Mesenchymal stem cell (in vitro differentiated cells and primary cell): Measurements from ENCODE around the gene TGM2.

Experiments
- DNase-seq: peaks from one replicate; pipeline ENCODE4 v3.0.0-alpha.2; 2013
- H2AFZ ChIP-seq: one replicate; pipeline ENCODE4 v1.6.1; 2013; ENCODE audit warnings: low read depth, mild to moderate bottlenecking, control low read depth, inconsistent platforms, low read length, moderate library complexity
- H2AK5ac ChIP-seq: 2 replicates; pipeline ENCODE4 v1.6.1; 2013; ENCODE audit warnings: low read length, moderate library complexity, mild to moderate bottlenecking, inconsistent platforms; ENCODE audit not compliant: severe bottlenecking
- H2BK120ac ChIP-seq: one replicate; pipeline ENCODE4 v1.6.1; 2013; ENCODE audit warnings: low read depth, mild to moderate bottlenecking, inconsistent platforms, low read length, moderate library complexity
- H2BK12ac ChIP-seq, 2 experiments: one replicate each; pipeline ENCODE4 v1.6.1; 2013; ENCODE audit warnings: inconsistent platforms in 2 of 2, low read length in 2 of 2, mild to moderate bottlenecking in 2 of 2, moderate library complexity in 2 of 2, control low read depth in 1 of 2
- H2BK15ac ChIP-seq: one replicate; pipeline ENCODE4 v1.6.1; 2013; ENCODE audit warnings: mild to moderate bottlenecking, low read depth, inconsistent platforms; ENCODE audit not compliant: poor library complexity, severe bottlenecking
- H2BK5ac ChIP-seq: 2 replicates; pipeline ENCODE4 v1.6.1; 2013; ENCODE audit warnings: low read depth, mild to moderate bottlenecking, low read length, control low read depth, inconsistent platforms; ENCODE audit not compliant: poor library complexity, severe bottlenecking
- H3K14ac ChIP-seq, 2 experiments: one replicate each; pipeline ENCODE4 v1.6.1; 2013; ENCODE audit warnings: inconsistent platforms in 2 of 2, low read length in 2 of 2, control low read depth in 1 of 2, mild to moderate bottlenecking in 1 of 2, moderate library complexity in 1 of 2
- H3K18ac ChIP-seq, 2 experiments: one replicate each; pipeline ENCODE4 v1.6.1; 2013; ENCODE audit warnings: inconsistent platforms in 2 of 2, low read length in 2 of 2, control low read depth in 1 of 2, low read depth in 1 of 2, mild to moderate bottlenecking in 1 of 2
- H3K23ac ChIP-seq, 2 experiments: one replicate each; pipeline ENCODE4 v1.6.1; 2013; ENCODE audit warnings: inconsistent platforms in 2 of 2, low read length in 2 of 2, mild to moderate bottlenecking in 2 of 2, moderate library complexity in 2 of 2, control low read depth in 1 of 2
- H3K27ac ChIP-seq: 2 replicates; pipeline ENCODE4 v1.5.1; 2013; ENCODE audit warnings: mild to moderate bottlenecking, moderate library complexity, low read length, control low read depth, inconsistent platforms; ENCODE audit not compliant: poor library complexity, severe bottlenecking
- H3K27me3 ChIP-seq, 2 experiments: 2 replicates each; pipeline versions ENCODE4 v1.6.1 to v1.7.0; 2013; ENCODE audit warnings: low read length in 2 of 2, mild to moderate bottlenecking in 2 of 2, moderate library complexity in 2 of 2, control low read depth in 1 of 2, inconsistent platforms in 1 of 2; ENCODE audit not compliant: control insufficient read depth in 1 of 2, insufficient read depth in 1 of 2
- H3K36me3 ChIP-seq, 2 experiments: 2 replicates each; pipeline versions ENCODE4 v1.6.1 to v1.7.0; 2013; ENCODE audit warnings: low read length in 2 of 2, control low read depth in 1 of 2, inconsistent platforms in 1 of 2, low read depth in 1 of 2, mild to moderate bottlenecking in 1 of 2; ENCODE audit not compliant: insufficient read depth in 2 of 2, control insufficient read depth in 1 of 2
- H3K4ac ChIP-seq, 2 experiments: one replicate each; pipeline ENCODE4 v1.6.1; 2013; ENCODE audit warnings: inconsistent platforms in 2 of 2, low read length in 2 of 2, mild to moderate bottlenecking in 2 of 2, moderate library complexity in 2 of 2, control low read depth in 1 of 2, low read depth in 1 of 2
- H3K4me1 ChIP-seq: 2 replicates; pipeline ENCODE4 v1.6.1; 2013; ENCODE audit warnings: low read depth, low read length, control low read depth; ENCODE audit not compliant: control insufficient read depth, insufficient read depth
- H3K4me2 ChIP-seq: 2 replicates; pipeline ENCODE4 v1.6.1; 2013; ENCODE audit warnings: low read length, mild to moderate bottlenecking, inconsistent platforms; ENCODE audit not compliant: poor library complexity, severe bottlenecking
- H3K4me3 ChIP-seq, 2 experiments: 2 replicates each; pipeline versions ENCODE4 v1.5.1 to v1.7.0; 2013; ENCODE audit warnings: low read length in 2 of 2, mild to moderate bottlenecking in 2 of 2, control low read depth in 1 of 2, low read depth in 1 of 2; ENCODE audit not compliant: insufficient read depth in 1 of 2
- H3K79me1 ChIP-seq: replicated peaks from 2 replicates; pipeline ENCODE4 v1.6.1; 2013; ENCODE audit warnings: mild to moderate bottlenecking, control low read depth, low read length, inconsistent platforms; ENCODE audit not compliant: poor library complexity, severe bottlenecking
- H3K9ac ChIP-seq: 2 replicates; pipeline ENCODE4 v1.7.0; 2013; ENCODE audit warnings: mild to moderate bottlenecking, low read length, moderate library complexity
- H3K9me3 ChIP-seq: 2 replicates; pipeline ENCODE4 v1.7.0; 2013; ENCODE audit warnings: mild to moderate bottlenecking, low read length; ENCODE audit not compliant: control insufficient read depth
- H4K8ac ChIP-seq: one replicate; pipeline ENCODE4 v1.6.1; 2013; ENCODE audit warnings: inconsistent platforms, mild to moderate bottlenecking, low read length, moderate library complexity
- H4K91ac ChIP-seq: one replicate; pipeline ENCODE4 v1.6.1; 2013; ENCODE audit warnings: mild to moderate bottlenecking, low read length, inconsistent platforms
- WGBS: methylation state at CpG from one replicate; pipeline ENCODE4 v1.1.7; 2013; ENCODE audit warnings: mixed read lengths; 5-methylcytosine and 5-hydroxymethylcytosine counted together

The TGM2 gene

DNA sequence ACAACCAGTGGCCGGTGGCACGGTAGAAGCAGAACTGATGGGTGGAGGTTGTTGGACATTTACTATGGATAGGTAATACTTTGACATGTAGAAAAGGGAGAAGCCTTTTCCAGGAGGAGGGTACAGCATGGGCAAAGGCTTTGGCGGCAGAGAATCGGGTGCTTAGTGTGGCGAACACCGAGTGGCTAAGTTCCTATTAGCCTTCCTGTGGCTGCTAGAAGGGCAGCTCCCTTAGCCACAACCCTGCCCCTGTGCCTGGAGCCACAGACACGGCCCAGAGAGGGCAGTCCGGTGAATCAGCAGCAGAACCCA lies 37.9 kb upstream of the TGM2 start:
- Histone ChIP-seq H3K4me1 (peaks cover 4% of the 10 kb centered on the region), H2BK15ac (no peak overlapping the region), H4K8ac (no peak overlapping the region), H3K27me3 (peaks cover 0 to 6% of the 10 kb centered on the region in 2 experiments), H2AK5ac (no peak overlapping the region), H3K4me2 (no peak overlapping the region), H3K36me3 (no peaks in the 10 kb centered on the region), H3K4ac (no peak overlapping the region), H3K23ac (no peak overlapping the region), H3K27ac (no peak overlapping the region), H3K79me1 (no peaks in the 10 kb centered on the region), H2BK12ac (no peak overlapping the region), H3K14ac (no peak overlapping the region), H3K4me3 (no peak overlapping the region), H2BK5ac (no peak overlapping the region), H3K9ac (no peak overlapping the region), H2AFZ (no peak overlapping the region), H4K91ac (no peak overlapping the region), H2BK120ac (no peak overlapping the region), H3K18ac (no peak overlapping the region), H3K9me3 (no peaks in the 10 kb centered on the region)
- no peak for DNase-seq
- 91% methylated on average over 7 of the region's 8 CpGs for WGBS

DNA sequence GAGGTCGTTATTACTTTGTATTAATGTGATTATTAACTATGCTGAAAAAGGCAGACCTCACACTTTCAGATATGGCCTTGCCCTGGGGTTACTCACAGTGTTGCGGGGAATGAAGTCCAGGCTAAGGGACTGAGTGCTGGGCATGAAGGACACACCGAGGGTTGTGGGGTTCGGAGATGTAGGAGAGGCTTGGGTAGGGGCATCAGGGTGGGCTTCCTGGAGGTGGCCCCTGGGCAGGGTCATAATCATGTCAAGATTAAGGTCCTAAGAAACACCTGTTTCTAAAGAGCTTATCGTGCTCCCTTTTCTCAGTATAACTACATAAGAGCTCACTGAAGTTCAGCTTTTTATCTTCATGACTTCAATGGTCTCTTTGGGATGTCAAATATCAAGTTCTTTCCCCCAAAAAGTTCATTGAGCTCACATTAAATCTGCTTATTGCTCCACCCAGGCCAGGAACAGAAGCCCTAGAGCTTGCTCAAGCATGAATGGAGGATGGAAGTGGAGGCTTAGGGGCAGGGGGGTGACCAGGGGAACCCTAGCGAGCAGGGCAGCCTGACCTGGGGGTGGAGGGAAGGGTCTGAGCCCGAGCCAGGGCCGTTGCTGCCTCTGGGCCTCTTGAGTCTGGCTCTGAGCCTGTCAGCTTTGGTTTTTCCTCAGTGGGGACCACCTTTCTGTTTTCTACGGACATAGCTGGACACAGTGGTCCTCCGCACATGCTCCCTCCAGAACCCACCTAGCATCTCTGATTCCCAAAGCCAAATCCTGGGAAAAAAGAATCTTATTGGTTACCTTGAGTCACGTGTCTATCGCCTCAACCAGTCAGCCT lies 37.3 kb upstream of the TGM2 start:
- WGBS, result 91% methylated on average over 12 of the region's 12 CpGs
- no peak overlapping the region for H2AK5ac ChIP-seq
- no peak overlapping the region for H3K9ac ChIP-seq
- no peak overlapping the region for H3K23ac ChIP-seq
- no peak overlapping the region for H3K4me3 ChIP-seq
- H2BK12ac ChIP-seq, result no peak overlapping the region
- no peak for DNase-seq
- no peaks in the 10 kb centered on the region for H3K9me3 ChIP-seq
- H2BK120ac ChIP-seq, result no peak overlapping the region
- no peak overlapping the region for H2AFZ ChIP-seq
- no peaks in the 10 kb centered on the region for H3K79me1 ChIP-seq
- no peak overlapping the region for H4K91ac ChIP-seq
- H3K4ac ChIP-seq, result no peak overlapping the region
- H3K36me3 ChIP-seq, result no peaks in the 10 kb centered on the region
- no peak overlapping the region for H2BK5ac ChIP-seq
- H3K27ac ChIP-seq, result no peak overlapping the region
- no peak overlapping the region for H3K4me2 ChIP-seq
- no peak overlapping the region for H2BK15ac ChIP-seq
- H3K18ac ChIP-seq, result no peak overlapping the region
- H4K8ac ChIP-seq, result no peak overlapping the region
- H3K14ac ChIP-seq, result no peak overlapping the region
- H3K4me1 ChIP-seq, result peaks cover 4% of the 10 kb centered on the region
- H3K27me3 ChIP-seq, result peaks cover 0 to 6% of the 10 kb centered on the region in 2 experiments

- Histone ChIP-seq H3K36me3 (no peaks in the 10 kb centered on the region), H3K14ac (peak overlapping the region in 1 of 2 experiments; percentile 7), H2BK12ac (peak overlapping the region in 1 of 2 experiments; percentile 11), H4K8ac (peak overlapping the region; percentile 52), H2BK15ac (no peak overlapping the region), H3K27me3 (peaks cover 0 to 6% of the 10 kb centered on the region in 2 experiments), H2BK120ac (no peak overlapping the region), H2BK5ac (no peak overlapping the region), H3K79me1 (no peaks in the 10 kb centered on the region), H3K4me2 (no peak overlapping the region), H3K4me1 (peaks cover 4% of the 10 kb centered on the region), H3K4me3 (no peak overlapping the region), H3K18ac (peak overlapping the region in 1 of 2 experiments; percentile 26), H3K9ac (no peak overlapping the region), H3K27ac (no peak overlapping the region), H2AFZ (no peak overlapping the region), H3K4ac (no peak overlapping the region), H4K91ac (peak overlapping the region; percentile 36), H3K9me3 (no peaks in the 10 kb centered on the region), H3K23ac (no peak overlapping the region), H2AK5ac (no peak overlapping the region)
- peak; percentile 88 for DNase-seq
- 43% methylated on average over 6 of the region's 6 CpGs for WGBS
These were observed 36.3 kb upstream of the TGM2 start for GRCh38 chr20:38201356-38201755.

DNA sequence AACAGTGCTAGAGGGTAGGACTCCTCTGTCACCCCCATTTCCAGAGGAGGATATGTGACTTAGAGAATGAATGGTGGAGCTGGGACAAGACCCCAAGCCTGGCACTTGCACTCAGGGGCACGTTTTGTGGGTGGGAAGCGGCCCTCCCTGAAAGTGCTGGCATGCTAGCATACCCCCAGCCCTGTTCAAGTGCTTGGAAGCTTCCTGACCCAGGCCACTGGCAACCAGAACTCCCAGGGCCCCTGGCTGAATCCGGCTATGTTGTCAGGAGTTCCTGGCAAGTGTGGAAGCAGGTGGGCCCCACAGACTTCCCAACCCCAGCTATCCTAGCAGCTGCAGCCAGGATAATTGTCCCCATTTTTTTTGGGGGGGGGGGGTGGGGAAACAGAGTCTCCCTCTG lies 35.6 kb upstream of the TGM2 start:
- no peak overlapping the region for H3K23ac ChIP-seq
- DNase-seq, result no peak
- 96% methylated on average over 3 of the region's 3 CpGs for WGBS
- H3K14ac ChIP-seq, result peak overlapping the region in 1 of 2 experiments; percentile 26
- peaks cover 4 to 9% of the 10 kb centered on the region in 2 experiments for H3K27me3 ChIP-seq
- H4K91ac ChIP-seq, result peak overlapping the region; percentile 21
- H3K4me3 ChIP-seq, result no peak overlapping the region
- no peak overlapping the region for H3K4me2 ChIP-seq
- H3K9me3 ChIP-seq, result no peaks in the 10 kb centered on the region
- peaks cover 4% of the 10 kb centered on the region for H3K4me1 ChIP-seq
- no peak overlapping the region for H3K27ac ChIP-seq
- no peaks in the 10 kb centered on the region for H3K79me1 ChIP-seq
- H2AK5ac ChIP-seq, result no peak overlapping the region
- no peak overlapping the region for H2BK15ac ChIP-seq
- H3K36me3 ChIP-seq, result no peaks in the 10 kb centered on the region
- H2BK12ac ChIP-seq, result peak overlapping the region in 1 of 2 experiments; percentile 75
- peak overlapping the region; percentile 52 to 69 for H3K18ac ChIP-seq
- no peak overlapping the region for H2AFZ ChIP-seq
- no peak overlapping the region for H3K9ac ChIP-seq
- H3K4ac ChIP-seq, result peak overlapping the region; percentile 32 to 39
- no peak overlapping the region for H4K8ac ChIP-seq
- no peak overlapping the region for H2BK120ac ChIP-seq
- no peak overlapping the region for H2BK5ac ChIP-seq
